ENCODE measurements around the gene THAP7.

Gene THAP7

DNA sequence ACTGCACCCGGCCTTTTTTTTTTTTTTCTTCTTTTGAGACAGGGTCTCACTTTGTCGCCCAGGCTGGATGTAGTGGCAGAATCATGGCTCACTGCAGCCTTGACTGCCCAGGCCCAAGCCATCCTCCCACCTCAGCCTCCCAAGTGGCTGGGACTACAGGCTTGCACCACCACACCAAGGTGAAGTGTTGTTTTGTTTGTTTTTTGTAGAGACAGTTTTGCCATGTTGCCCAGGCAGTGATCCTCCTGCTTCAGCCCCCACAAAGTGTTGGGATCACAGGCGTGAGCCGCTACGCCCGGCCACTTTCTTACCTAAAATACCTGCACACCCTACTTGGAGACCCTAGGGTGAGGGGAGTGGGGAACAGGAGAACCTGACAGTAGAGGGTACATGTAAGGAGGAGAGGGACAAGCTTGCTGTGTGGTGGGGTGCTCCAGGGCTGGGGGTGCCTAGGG is 39.4 kb downstream of the THAP7 start:
- no peak for DNase-seq

DNA sequence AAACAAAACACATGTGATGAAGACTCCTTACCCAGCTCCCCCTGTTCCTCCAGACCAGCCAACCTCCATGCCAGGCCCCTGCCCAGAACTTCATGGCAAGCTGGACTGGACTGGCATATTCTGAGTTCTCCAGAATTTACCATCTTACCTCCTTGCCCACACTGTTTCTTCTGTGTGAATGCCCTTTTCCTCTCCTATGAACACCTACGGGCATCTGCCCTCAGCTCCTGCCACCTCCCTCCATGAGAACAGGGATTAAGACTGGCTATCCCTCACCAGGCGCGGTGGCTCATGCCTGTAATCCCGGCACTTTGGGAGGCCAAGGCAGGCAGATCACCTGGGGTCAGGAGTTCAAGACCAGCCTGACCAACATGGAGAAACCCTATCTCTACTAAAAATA is 41.3 kb downstream of the THAP7 start:
- no peak for DNase-seq

DNA sequence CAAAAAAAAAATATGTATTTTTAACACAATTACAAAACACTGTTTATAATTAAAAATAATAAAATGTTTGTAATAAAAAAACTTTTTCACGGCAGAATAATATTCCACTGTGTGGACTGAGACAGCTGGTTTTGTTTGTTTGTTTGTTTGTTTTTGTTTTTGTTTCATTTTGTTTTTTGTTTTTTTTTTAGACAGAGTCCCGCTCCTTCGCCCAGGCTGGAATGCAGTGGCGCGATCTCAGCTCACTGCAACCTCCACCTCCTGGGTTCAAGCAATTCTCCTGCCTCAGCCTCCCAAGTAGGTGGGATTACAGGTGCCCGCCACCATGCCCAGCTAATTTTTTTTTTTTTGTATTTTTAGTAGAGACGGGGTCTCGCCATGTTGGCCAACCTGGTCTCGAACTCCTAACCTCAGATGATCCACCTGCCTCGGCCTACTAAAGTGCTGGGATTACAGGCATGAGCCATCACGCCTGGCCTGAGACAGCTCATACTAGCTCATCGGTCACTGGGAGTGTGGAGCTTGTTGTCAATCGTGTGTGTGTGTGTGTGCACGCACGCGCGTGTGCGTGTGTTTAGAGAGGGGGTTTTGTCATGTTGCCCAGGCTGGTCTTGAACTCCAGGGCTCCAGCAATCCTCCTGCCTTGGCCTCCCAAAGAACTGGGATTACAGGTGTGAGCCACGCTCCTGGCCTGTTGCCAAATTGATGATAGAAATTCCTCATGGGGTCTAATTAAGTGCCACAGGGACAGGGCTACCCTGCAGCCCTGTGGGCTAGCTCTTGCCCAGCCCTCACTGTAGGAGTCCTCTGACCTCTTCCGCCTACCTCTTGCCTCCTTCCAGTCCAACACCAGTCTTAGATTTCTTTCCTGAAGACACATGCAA is 42.1 kb downstream of the THAP7 start:
- DNase-seq = no peak

DNA sequence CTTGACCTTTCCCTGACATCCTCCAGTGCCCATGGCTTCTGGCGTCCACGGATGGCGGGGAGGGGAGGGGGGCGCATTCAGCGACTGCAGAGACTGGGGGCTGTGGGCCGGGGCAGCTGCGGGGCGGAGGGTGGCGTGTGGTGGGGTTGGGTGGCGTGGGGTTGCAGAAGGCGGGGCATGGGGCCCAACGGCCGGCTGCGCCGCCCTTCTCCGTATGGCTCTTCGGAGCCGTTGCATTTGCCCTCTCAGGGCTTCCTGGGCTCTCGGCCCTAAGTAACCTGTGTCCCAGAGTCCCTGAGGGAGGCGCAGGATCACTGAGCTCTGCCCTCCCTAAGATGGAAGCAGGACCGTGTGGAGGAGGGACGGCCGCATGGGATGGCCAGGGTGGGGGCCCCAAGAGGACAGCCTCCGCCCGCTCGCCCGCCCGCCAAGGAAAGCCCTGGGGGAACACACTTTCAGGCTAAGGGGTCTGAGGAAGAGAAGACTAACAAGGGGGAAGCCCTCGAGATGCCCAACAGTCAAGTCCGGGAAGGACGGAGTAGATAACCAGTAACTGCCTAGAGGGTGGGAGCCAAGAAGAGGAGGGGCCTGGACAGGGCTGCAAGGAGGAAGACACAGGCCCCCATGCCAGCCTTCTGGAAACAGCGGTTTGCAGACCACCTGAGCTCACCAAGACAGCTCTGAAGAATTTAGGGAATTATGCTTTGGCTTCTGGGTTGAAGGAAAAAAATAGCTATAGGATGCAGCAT is 44.1 kb downstream of the THAP7 start:
- no peak for DNase-seq

DNA sequence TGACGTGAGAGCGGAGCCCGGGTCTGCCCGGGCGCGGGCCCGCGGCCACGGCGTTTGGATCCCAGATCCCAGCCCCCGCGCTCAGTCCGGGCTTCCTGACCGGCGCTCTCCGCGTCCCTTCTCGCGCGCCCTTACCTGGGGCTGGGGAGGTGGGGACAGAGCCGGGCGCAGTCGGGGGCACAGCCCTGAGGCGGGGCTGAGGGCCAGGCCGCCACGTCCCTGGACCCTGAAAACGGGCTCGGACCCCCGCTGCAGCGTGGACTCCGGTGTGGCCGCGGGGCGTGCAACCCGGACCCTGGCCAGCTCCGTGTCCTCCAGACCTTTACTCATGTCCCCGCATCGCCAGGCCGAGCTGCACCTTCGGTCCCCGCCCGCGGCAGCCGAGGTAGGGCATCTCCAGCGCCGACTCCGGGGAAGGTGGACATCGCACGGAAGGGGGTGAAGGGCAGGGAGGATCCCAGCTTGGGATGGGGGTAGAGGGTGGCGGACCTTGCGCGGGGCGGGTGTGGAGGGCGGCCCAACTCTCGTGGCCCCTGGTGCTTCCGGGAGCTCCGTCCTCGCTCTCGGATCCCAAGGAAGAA is 44.7 kb downstream of the THAP7 start:
- no peak for DNase-seq

DNA sequence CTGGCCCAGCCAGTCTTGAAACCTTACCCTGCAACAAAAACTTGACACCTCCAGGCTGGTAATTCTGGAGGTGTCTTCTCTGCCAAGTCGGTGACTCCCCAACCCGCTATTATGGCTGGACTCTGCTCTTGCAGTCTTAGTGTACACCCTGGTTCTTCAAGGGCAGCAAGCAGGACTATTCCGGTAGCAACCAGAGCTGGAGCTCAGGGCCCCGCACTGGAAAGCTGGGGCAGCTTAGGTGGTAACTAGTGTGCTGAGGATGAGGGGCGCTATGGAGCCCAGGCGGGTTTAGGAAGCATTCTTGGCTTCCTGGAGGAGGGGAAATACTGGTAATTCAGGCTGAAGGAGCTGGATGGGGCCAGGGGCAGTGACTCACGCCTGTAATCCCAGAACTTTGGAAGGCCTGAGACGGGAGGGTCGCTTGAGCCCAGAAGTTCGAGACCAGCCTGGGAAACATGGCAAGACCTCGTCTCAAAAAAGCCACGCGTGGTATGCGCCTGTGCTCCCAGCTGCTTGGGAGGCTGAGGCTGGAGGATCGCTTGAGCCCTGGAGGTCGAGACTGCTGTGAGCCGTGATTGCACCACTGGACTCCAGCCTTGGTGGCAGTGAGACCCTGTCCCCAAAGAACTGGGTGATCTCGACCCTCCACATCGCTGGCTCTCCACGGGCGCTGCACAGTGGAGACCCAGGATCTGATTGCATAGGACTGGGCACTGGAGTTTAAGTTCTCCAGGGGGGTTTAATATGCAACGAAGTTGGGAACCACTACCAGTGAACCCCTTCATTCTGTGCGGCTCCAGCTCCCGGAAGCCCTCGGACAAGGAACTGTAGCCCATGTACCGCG is 45.4 kb downstream of the THAP7 start:
- DNase-seq = no peak

DNA sequence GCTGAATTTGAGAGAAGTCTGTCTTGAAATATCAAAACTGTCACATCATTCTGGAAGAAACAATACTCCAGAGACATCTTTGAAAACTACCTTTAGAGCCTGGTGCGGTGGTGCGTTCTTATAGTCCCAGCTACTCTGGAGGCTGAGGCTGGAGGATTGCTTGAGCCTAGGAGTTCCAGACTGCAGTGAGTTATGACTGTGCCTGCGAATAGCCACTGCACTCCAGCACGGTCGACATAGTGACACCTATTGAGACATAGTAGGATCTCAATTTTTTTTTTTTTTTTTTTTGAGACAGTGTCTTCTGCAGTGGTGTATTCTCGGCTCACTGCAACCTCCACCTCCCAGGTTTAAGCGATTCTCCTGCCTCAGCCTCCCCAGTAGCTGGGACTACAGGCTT is 46.4 kb downstream of the THAP7 start:
- no peak for DNase-seq

DNA sequence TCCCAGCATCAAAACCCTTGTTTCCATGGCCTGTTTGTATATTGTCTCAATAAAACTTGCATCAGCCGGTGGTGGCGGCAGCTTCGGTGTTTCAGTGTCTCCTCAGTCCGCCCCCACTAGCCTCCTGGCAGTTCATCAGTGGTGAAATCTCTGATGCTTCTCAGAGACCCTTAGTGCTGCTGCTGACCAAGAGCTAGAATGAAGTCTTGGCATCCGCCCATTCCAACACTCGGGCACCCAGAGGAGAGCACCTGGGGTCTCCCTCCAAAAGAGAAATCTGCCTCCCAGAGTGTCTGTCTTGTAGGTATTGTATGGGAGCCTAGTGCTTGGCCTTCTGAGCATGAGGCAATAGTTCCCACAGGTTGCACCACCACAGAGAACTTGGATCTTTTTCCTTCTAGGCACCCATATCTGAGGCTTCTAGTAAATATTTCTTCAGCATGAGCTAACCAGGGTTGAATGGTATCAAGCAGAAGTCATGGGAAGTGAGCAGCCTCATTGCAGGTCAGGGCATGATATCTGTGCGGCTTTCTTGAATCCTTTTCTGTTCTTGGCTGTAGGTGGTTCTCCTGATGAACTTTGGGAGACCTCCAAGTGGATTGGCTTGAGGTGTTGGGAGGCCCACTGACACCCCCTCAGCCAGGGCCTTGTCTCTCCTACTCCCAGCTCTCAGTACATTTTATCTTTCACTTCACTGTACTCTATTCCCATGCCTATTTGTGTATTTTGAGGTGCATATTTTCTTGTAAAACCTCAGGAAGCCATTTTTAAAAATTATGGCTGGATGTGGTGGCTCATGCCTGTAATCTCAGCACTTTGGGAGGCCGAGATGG is 48.0 kb downstream of the THAP7 start:
- DNase-seq = no peak

DNA sequence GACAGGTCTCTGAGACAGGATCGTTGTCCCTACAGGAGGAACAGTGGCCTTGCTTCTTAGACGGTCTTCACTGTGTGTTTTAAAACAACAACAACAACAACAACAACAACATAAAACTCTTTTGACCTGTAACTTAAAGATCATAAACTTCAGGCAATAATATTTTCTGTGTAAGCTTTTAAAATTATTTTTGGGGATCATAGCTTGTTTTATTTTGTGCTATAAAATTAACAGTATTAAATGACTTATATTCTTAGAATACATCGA is 48.6 kb downstream of the THAP7 start:
- DNase-seq = no peak

DNA sequence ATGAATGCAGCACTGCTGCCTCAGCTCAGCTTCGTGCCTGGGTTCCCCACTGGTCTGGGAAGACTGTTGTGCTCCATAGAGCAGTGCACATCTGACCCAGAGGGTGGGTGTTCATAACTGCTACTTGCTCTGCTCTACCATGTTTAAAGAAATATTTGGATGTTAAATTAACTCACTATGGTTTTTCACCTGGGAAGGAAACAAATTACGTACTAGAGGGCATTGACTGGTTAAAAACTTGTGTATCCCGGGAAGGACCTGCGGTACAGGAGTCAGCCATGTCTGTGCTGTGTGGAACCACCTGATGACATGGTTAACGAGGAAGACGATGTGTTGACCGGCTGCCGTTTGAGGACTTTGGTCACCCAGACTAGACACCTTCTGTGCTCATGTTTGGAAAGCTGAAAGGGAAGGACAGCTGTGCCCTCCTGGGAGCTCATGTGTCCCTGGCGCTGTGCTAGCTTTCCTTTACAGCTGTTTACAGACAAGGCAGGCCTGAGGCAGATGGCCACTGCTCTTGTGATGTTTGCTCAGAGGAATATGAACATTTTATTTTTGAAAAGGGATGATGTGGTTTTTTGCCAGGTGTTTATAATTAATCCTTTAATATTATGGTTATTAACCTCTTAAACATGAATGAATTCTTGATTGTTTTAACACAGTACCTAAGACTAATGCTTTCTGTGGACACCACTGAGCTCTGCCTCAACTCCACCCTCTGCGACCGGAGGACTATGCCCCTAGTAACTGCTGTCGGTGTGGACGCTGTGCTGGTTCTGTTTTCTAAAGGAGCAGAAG is 49.2 kb downstream of the THAP7 start:
- no peak for DNase-seq

DNA sequence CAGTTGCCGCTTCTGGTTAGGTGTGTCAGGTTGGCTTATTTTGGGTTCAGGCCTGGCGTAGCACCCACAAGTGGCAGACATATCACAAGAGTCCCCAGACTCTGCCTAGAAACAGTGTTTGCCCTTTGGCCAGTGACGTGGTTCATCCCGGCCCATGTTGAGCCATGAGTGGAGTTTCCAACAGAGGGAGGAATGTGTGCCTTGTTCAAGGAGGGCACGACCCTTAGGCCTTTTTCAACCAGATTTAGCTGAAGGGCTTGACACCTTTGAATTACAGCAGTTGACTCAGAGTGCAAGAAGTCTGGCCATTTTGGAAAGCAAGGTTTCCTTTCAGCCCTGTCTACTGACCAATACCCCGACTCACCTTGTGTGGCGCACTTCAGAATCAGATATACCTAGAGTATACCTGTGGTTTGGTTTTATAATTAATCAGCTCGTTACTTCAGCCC is 50.0 kb downstream of the THAP7 start:
- no peak for DNase-seq

DNA sequence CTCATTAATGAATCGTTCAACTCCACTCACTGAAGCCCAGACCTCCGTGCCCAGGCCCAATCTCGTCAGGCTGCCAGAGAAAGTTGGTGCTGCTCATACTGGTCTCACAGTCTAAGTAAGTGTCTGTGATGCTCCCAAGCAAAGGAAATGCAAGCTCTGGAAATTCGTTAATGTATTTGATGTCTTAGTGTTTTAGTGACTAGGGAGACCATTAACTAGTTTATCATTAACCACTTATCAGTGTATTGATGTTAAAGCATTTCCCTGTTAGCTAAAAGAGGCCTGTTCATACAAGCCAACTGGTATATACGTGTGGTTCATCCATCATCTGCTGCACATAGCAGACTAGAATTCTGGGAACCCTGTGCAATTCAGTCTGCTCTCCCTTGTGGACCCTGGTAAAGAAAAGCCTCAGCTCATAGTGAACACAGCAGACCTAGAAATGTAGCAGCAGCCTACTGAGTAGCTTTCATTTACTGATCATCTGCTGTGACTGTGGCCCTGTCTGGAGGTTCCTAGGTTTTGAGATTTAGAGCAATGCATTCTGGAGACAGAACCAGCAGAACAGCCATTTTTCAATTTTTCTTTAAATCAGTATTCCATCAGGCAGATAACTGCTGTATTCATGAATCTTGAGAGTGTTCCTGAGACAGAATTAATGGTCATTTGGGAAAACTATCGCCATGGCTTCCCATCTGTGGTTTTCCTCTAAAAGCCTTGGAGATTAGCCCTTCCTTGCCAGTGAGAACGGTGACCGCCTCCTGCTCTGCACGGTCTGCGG is 50.6 kb downstream of the THAP7 start:
- DNase-seq = no peak

DNA sequence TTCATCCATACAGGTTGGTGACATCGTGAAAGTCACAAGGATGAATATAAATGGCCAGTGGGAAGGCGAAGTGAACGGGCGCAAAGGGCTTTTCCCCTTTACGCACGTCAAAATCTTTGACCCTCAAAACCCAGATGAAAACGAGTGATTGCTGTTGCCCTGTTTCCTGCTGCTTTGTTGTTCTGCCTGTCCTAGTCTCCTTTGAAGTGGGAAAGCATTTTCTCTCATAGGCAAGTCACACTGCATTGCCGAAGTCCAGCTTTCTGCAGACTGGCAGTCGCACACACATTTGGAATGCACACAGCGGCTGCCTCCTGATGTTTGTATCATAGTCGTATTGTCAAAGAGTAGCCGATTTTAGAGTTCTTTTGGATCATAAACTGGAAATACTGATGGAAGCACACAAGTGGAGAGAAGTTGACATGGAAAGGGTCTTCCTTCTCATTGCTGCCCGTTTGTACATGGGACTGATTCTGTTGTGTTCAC is 52.2 kb downstream of the THAP7 start:
- DNase-seq = no peak
